T-helper 22 cell (primary cell): Measurements from ENCODE around the gene TRAK1.
"Not testable (repeated sequence)": the region's sequence is repeated elsewhere in the genome, so short reads cannot be mapped to it uniquely, and the experiment has no call there.

Source experiments
- DNase-seq: peaks from one replicate; pipeline ENCODE4 v3.0.0-alpha.2; 2020; ENCODE audit warnings: low read depth

TRAK1 gene, protein sequence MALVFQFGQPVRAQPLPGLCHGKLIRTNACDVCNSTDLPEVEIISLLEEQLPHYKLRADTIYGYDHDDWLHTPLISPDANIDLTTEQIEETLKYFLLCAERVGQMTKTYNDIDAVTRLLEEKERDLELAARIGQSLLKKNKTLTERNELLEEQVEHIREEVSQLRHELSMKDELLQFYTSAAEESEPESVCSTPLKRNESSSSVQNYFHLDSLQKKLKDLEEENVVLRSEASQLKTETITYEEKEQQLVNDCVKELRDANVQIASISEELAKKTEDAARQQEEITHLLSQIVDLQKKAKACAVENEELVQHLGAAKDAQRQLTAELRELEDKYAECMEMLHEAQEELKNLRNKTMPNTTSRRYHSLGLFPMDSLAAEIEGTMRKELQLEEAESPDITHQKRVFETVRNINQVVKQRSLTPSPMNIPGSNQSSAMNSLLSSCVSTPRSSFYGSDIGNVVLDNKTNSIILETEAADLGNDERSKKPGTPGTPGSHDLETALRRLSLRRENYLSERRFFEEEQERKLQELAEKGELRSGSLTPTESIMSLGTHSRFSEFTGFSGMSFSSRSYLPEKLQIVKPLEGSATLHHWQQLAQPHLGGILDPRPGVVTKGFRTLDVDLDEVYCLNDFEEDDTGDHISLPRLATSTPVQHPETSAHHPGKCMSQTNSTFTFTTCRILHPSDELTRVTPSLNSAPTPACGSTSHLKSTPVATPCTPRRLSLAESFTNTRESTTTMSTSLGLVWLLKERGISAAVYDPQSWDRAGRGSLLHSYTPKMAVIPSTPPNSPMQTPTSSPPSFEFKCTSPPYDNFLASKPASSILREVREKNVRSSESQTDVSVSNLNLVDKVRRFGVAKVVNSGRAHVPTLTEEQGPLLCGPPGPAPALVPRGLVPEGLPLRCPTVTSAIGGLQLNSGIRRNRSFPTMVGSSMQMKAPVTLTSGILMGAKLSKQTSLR

DNA sequence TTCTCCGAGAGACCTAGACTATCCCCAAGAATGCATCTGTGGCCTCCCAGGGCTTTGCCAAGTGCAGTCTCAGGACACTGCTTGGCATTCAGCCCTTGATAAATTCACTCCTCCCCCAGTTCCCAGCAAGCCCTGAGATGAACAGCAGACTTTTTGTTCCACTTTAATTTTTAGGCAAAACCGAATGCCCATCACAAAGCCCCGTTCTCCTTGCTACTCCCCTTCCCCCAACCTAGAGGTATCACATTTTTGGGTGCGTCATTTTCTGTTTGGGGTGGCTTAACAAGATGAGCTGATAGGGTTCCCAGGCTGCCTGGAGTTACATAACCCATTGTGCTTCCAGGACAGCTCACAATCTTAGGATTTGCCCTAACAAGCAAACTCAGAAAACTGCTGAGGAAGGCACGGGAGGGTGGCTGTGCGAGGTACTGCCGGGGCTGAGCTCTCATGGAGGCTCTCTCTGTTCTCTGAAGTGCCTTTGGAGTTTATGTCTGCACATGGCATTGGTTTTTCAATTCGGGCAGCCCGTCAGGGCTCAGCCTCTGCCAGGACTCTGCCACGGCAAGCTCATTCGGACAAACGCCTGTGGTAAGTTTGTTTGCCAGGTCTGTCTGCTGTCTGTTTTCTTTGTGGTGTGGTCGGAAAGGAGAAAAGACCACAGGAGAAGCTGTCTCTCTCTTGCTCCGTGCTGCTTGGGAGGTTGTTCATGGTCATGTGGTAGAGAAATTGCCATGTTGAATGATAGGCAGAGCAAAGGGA lies at the start of gene TRAK1:
TRAK1 (plus strand) TSS at position 385 of the 759 bp plus-strand sequence; CDS start at position 498, 113 bp downstream.
- DNase-seq, result no peak

DNA sequence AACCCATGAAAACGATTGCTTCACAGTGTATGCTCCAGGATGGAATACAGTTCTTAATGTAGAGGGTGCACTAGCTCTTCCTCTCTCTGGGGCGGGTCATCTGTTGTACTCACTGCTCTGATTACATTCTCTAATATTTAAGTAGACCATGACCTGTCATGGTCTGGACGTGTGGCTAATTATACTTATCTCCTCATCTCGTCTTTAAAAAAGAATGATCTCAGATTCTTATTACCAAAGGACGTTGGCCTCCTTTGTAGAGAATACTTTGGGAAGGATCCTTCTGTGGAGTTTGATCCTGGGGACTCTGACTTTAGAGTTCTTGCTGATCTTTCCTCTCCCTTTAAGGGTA lies 48.4 kb upstream of the TRAK1 start:
- no peak for DNase-seq

DNA sequence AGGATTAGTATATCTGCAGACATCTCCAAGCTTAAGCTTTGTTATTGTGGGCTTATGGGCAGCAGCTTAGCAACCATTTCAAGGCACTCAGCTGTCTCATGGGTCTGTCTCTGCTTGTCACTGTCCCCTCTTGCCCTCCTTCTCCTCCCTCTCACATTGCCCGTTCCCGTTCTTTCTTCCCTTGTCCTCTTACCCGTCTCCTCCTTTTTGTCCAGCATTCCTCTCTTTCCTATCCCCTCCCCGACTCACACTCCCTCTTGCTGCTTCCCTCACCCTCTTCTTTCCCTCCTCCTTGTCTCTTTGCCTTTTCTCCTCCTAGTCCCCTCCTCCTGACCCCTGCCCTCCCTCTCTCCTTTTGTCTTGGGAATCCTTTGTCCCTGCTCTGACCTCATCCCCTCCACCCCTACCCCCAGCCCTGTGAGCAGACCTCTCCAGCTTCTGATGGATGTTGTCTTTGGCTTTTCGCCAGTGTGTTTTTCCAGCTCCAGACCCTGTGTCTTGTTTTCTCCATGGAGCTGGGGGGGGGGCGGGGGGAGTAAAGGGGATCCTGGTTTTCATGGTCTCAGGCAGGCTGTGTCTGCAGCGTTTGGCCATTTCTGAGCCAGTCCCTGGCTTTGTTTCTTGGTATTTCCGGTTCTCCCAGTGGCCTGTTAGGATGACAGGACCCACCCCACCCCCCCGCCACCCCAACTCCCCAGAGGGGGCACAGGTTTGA lies 47.9 kb upstream of the TRAK1 start:
- no peak for DNase-seq

DNA sequence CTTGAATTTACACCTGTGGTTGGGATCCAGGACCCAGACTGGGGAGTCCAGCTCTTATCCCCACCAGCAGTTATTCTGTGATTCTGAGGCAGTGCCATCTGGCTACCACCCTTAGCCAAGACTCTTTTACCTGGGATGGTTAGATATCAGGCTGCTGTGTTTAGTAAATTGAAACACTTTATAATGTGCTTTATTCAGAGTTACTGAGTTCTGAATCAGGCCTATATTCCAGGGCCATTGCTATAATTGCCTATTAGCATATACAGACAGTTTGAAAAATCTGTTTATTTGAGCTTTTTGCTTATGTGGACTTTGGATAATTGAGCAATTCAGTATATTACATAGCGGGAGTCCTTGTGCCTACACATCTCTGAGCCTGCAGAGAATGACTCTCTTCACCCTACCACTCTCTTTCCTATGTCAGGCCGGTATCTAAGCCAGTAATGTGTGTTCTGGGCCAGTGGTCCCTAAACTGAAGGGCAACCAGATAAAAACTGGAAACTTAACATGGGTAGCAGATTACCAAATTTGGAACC lies 45.4 kb upstream of the TRAK1 start:
- no peak for DNase-seq

DNA sequence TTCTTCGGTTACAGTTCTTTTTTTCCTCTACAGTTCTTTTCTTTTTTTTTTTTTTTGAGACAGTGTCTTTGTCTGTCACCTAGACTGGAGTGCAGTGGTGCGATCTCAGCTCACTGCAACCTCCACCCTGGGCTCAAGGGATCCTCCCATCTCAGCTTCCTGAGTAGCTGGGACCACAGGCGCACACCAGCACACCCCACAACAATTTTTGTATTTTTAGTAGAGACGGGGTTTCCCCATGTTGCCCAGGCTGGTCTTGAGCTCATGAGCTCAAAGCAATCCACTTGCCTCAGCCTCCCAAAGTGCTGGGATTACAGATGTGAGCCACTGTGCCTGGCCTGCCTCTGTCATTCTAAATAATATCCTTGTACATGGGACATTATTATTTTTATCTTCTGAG lies 42.6 kb upstream of the TRAK1 start:
- not testable (repeated sequence) for DNase-seq

DNA sequence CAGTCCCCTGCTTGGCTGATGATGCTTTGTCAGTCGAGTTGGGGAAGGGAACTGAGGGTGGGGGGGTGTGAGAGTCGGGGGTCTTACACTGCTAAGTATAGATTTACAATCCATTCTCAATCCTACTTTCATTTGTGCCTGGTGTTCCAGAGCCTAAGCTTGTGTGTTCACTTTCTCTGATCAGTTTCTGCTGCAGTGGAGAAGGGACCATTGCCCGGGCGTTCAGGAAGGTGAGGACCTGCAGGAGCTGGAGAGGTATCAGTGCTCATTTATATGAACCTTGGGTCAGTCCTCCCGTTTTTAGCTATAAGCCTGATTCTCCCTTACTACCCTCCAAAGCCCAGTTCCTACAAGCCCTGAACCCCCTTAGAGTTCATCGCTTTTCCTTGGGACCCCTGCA lies 41.0 kb upstream of the TRAK1 start:
- DNase-seq, result no peak

DNA sequence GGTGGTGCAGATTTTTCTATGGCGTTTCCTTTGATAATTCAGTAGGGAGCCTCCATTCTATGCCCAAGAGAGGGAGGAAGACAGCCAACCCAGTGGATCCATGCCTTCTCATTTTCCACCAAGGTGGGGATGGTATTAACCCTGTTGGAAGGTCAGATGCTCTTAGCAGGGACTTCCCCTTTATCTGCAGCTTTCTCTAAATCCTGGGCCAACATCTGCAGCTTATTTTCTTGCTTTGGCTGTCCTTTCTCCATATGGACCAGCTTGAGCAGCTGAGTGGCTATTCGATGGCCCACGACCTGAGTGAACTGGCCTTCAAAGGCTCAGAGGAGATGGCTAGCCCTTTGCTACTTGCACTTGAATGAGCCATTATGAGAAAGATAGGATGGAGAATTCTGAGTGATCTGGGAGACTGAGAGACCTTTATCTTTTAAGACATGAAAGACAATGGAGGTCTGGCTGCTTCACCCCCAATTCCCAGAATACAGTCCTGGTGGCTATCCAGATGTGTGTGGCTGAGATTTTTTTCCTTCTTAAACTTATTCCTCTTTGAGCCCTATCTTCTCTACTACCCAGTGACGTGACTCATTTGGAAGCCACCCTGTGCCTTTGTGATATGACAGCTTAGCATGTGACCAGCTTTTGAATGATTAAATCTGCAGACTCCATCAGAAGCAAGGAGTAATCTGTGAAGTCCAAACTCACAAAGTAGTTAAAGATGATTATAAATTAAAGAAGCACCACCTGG lies 39.6 kb upstream of the TRAK1 start:
- no peak for DNase-seq

DNA sequence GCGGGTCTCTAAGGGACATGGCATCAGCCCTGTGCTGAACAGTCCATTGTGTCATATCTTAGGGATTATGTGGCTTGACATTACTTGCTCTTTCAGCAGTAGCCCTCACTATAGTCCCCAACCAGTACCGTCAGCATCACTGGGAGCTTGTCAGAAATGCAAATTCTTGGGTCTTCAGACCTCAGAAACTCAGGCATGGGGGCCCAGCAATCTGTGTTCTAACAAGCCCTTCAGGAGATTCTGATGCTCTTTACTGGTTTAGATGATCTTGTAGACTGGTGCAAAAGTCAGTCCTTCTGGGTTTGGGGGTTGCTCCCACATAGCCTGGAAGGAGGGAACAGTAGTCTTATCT lies 39.0 kb upstream of the TRAK1 start:
- no peak for DNase-seq

DNA sequence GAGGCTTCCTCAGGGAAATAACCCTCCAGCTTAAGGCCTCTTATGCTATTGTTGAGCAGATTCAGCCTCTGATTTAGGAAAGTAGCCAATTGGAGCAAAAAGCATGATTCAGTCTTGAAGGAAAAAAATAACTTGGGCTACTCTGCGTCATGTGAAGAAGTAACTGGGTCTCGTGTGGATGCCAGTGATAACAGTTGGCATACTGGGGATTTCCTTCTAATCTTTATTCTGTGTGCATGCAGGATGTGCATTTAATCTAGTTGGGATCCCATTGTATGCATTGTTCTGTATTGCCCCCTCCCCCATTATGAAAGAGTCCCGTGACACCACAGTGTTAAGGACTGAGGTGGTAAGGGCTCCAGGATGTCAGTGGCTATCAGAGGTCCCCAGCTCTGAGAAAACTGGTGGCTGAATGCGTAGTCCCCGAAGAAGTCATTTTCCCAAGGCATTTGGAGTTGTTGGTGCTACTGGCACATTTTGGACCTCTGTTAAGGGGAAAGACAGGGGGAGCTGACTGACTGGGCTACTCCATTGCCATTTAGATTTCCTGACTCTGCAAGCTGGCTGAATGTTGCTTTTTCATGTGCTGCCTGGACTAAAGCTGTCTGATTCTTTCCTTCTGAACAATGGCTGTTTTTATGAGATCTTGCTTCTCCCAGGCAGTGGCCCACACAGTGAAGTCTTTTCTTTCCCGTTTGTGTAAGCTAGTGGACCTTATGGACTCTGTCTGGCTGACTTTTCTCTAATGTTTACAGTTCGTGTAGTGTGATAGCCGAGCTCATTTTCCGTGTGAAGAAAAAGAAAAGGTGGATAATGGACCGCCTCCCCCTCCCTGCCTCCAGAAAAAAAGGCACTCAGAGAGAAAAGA lies 38.4 kb upstream of the TRAK1 start:
- no peak for DNase-seq

DNA sequence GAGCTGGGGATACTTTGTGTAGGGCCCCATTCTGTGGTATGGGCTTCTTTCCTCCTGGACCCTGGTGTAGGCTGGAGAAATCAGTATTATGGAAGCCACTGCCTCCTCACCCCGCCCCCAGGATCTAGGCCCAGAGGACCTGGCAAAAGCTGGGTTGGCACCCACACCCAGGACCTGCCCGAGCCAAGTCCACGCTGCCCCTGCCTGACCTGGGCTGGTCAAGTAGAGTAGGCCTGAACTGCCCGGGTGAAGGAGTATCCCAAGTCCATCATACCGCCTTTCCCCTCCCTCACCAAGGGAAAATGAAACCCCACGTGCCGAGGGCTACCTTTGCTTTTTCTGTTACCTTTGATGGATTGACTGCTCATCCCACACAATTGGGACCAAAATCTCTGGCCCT lies 37.7 kb upstream of the TRAK1 start:
- DNase-seq, result no peak

DNA sequence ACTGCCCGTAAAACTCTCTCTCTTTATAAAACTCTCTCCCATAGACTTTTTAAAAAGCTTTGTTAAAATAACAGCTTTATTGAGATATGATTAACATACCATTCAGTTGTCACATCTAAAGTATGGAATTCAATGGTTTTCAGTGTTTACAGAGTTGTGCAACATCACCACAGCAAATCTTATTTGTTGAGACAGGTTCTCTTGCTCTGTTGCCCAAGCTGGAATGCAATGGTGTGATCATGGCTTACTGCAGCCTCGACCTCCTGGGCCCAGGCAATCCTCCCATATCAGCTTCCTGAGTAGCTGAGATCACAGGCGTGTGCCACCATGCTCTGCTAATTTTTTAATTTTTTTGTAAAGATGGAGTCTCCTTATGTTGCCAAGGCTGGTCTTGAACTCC lies 35.9 kb upstream of the TRAK1 start:
- DNase-seq, result no peak

DNA sequence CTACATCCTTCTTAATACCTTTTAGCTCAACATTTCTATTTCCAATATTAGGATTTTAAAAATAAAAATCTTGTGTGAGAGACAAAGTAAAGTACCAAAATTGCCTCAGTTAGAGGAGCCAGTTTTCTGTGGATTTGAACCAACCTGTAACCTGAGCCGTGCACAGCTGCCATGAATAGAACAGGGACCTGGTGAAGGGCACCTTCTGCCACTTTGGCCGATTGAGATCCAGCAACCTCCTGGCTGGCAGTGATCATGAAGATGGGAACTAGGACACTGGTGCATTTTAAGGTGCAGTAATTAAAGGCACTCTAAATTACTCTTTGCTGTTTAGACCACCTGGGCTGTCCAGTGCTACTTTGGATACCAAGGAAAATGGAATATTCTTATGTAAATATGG lies 34.3 kb upstream of the TRAK1 start:
- DNase-seq, result no peak

DNA sequence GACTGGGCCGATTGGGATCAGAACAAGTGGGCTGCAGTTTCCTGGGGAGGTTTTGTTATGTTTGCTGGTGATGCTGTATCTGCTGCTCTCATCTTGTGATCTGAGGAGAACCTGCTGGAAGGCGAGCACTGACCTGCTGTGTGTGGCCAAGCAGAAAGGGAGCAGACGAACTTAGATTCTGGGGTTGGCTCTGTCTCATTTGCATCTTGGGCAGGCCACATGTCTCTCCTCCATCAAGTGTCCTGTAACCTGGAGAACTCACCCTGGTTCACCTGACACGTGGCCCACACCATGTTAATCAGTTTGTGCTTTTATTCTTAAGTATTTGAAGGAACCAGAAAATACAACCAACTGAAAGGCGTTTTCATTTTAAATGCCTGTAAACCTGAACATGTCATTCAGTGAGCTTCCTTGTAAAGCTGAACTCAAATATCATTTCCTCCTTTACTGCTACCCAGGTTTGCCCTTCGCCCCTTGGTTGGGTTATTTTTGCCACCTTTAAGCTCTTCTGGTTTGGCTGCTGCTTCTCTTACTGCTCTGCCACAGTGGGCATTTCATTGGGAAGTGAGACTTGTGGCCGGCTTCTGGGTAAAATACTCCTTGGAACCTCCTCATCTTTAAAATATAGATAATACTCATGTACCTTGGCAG lies 33.5 kb upstream of the TRAK1 start:
- DNase-seq, result no peak

DNA sequence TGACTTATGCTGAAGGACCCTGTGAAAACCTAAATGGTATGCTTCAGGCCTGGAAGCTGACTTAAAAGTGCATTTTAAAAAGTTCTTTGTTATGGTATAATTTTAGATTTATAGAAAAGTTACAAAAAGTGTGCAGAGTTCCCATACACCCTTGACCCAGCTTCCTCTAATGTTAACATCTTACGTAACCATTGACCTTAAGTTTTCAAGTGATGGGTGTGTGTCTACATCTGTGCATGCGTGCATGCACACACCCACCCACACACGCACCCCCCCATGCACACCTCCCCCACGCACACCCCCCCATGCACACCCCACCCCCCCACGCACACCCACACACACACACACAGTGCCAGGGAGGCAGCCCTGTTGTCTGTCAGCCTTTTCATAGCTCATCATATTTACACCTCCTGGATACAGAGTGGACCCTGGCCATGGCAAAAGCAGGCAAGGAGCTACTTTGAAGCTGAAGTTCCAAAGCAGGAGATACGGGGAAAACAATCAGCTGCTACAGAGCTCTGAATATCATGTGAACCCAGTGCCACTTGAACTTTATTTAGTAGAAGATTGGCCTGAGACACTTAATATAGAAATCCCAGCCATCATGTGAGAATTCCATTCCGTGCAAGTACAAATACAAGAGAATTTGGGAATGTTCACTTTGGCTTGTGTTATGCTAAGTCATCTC lies 30.0 kb upstream of the TRAK1 start:
- no peak for DNase-seq

DNA sequence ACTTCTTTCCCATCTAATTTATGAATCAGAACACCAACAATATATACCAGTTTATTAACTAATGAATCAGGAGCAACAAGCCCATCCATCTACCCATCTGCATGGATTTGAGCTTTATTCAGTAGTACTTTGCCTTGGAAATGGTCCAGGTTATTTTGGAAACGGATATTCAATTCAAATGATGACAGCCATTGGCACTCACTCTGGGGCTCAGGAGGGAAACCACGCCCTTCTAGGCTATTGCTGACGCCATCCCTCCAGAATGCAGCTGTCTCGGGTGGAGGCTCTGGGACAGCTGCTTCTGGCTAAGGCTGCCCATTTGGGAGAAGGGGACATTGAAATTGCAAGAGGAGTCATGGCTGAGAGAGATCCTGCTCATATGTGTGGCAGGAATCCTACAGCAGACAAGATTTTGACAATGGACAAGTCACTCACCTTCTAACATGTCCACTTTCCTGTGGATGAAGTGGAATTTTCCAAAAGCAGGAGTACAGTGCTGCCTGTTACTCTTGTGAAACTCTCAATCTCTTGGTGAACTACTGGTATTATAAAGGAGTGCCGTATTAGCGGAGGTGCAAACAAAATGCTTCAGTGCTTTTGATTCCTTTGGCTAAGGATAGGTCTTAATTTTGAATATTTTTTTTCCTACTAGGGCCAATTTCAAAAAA lies 29.3 kb upstream of the TRAK1 start:
- no peak for DNase-seq

DNA sequence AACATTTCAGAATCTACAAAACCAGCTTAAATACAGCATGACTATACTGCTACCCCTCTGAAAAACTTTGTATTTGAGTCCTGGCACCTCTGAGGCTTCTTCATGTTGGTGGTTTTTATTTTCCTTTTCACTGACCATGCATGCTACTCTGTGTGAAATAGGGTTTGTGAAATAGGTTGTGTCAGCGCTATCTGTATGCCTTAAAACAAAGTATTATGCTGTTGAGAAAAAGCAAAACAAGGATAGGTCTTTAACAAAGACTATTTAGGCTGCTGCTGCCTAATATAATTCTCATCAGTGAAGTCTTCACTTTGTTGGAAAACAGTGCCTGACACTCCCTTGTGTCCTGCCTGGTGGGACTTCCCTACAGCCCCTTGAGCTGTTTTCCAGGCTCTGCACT lies 28.7 kb upstream of the TRAK1 start:
- DNase-seq, result no peak

DNA sequence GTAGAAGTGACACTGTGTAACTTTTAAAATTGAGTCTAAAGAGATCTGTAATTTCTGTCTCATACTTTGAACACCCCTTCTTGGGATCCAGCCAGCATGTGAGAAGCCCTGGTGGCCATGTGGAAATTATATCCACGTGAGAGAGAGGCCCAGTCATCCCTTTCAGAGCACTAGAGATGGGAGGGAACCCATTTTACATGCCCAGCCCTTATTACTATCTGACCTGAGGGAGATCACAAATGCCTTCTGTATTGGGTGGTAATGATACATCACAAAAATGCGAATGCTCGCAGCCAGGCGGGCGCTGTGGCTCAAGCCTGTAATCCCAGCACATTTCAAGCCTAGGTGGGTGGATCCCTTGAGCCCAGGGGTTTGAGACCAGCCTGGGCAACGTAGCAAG lies 27.3 kb upstream of the TRAK1 start:
- no peak for DNase-seq

DNA sequence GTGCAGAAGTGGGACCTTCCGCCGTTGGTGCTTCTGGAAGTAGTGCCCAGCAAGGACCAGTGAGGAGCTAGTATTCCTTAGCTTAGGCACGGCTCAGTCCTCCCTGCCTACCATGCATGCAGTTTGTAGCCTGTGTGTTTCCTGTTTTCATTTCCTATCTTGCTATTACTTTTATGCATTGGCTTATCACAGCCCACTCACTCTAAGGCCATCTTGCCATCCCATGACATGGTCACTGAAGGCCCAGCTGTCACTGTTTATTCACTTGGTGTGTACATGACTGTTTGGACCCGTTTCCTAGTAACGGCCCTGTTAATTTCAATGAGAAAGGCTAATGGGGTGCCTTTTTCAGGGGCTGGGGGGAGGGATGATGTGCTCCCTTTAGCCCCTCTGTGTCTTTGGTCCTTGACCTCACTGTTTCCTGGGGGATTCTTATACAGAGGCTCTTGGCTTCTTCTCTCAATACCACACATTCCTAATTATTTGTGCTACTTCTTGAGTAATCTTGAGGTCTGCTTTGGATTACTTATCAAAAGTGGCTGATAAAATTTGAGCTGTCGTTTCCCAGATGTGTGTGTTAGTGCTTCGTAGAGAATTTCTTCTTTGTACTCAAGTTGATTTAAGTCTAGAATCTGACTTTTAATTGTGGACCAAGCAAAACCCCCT lies 24.5 kb upstream of the TRAK1 start:
- DNase-seq, result no peak
